ENCODE data around the gene PALD1.
"Not testable (repeated sequence)": the region's sequence is repeated elsewhere in the genome, so short reads cannot be mapped to it uniquely, and the experiment has no call there.

Gene PALD1

DNA sequence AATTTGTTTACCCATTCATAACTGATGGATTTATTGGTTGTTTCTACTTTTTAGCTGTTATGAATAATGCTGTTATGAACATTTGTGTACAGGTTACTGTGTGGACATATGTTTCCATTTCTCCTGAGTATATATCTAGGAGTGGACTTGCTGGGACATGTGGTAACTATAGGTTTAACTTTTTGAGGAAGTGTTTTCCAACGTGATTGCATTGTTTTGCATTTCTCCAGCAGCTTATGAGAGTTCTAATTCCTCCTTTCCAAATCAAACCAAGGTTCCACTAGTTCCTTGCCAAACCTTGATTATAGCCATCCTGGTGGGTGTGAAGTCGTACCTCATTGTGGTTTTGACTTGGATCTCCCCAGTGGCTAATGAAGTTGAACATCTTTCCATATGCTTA, 126.6 kb downstream of the PALD1 start:
- no peaks in the 10 kb centered on the region for H3K27me3 ChIP-seq (ENCODE audit: control insufficient read depth, insufficient read depth, low read length)

DNA sequence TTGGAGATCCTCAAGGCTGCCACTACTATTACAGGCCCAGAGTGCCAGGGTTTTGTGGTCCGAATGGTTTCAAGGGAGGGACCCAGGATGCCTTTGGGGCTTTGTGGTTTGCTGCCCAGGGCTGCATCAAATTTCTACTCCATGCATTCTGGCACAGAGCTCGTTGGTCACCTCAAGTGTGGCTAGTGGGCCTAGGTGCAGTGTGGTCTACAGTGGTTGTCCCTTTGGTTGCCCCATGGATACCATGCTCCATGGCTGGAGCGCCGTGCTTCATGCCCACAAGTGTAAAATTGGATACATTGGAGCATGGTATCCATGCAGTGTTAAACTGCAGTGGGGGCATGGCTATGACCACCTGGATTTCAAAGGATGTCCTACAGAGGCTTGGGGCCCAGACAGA, 129.4 kb downstream of the PALD1 start:
- no CpG with 5 or more reads among the region's 4 CpGs for WGBS (ENCODE audit: insufficient coverage, insufficient read length)

More for the DNA sequence above, 126.6 kb downstream of the PALD1 start:
- H3K27ac ChIP-seq (ENCODE audit: low read length) = no peak overlapping the region
- H3K4me1 ChIP-seq (ENCODE audit: control insufficient read depth, insufficient read depth, low read length) = peaks cover 1% of the 10 kb centered on the region; the same call in 1 of the 2 replicates
- H3K9me3 ChIP-seq (ENCODE audit: control insufficient read depth, insufficient read depth, low read length) = no peaks in the 10 kb centered on the region
- H3K36me3 ChIP-seq (ENCODE audit: control insufficient read depth, insufficient read depth, low read length) = no peaks in the 10 kb centered on the region
- no peak for DNase-seq (ENCODE audit: low read depth, low spot score)
- no peak overlapping the region for H3K4me3 ChIP-seq (ENCODE audit: low read length)
- WGBS (ENCODE audit: insufficient coverage, insufficient read length) = no CpG with 5 or more reads among the region's 2 CpGs

GRCh38 chr10:70613941-70614340, 135.4 kb downstream of the PALD1 start:
- DNase-seq (ENCODE audit: low read depth, low spot score) = no peak
- H3K27ac ChIP-seq (ENCODE audit: low read length) = no peak overlapping the region
- H3K27me3 ChIP-seq (ENCODE audit: control insufficient read depth, insufficient read depth, low read length) = no peaks in the 10 kb centered on the region
- no peaks in the 10 kb centered on the region for H3K9me3 ChIP-seq (ENCODE audit: control insufficient read depth, insufficient read depth, low read length)
- no CpG with 5 or more reads among the region's 2 CpGs for WGBS (ENCODE audit: insufficient coverage, insufficient read length)
- no peak overlapping the region for H3K4me3 ChIP-seq (ENCODE audit: low read length)
- no peaks in the 10 kb centered on the region for H3K4me1 ChIP-seq (ENCODE audit: control insufficient read depth, insufficient read depth, low read length)
- H3K36me3 ChIP-seq (ENCODE audit: control insufficient read depth, insufficient read depth, low read length) = no peaks in the 10 kb centered on the region

More for the DNA sequence above, 129.4 kb downstream of the PALD1 start:
- no peaks in the 10 kb centered on the region for H3K9me3 ChIP-seq (ENCODE audit: control insufficient read depth, insufficient read depth, low read length)
- H3K27me3 ChIP-seq (ENCODE audit: control insufficient read depth, insufficient read depth, low read length) = no peaks in the 10 kb centered on the region
- H3K36me3 ChIP-seq (ENCODE audit: control insufficient read depth, insufficient read depth, low read length) = no peaks in the 10 kb centered on the region
- no peak for DNase-seq (ENCODE audit: low read depth, low spot score)
- no peaks in the 10 kb centered on the region; the same call in 1 of the 2 replicates for H3K4me1 ChIP-seq (ENCODE audit: control insufficient read depth, insufficient read depth, low read length)
- H3K27ac ChIP-seq (ENCODE audit: low read length) = no peak overlapping the region
- H3K4me3 ChIP-seq (ENCODE audit: low read length) = no peak overlapping the region

- H3K4me3 ChIP-seq (ENCODE audit: low read length); DNase-seq (ENCODE audit: low read depth, low spot score); H3K36me3 ChIP-seq (ENCODE audit: control insufficient read depth, insufficient read depth, low read length); H3K4me1 ChIP-seq (ENCODE audit: control insufficient read depth, insufficient read depth, low read length); H3K9me3 ChIP-seq (ENCODE audit: control insufficient read depth, insufficient read depth, low read length); H3K27ac ChIP-seq (ENCODE audit: low read length); H3K27me3 ChIP-seq (ENCODE audit: control insufficient read depth, insufficient read depth, low read length): not testable (repeated sequence)
- WGBS (ENCODE audit: insufficient coverage, insufficient read length) = no CpG with 5 or more reads among the region's 3 CpGs
These were observed 135.8 kb downstream of the PALD1 start for GRCh38 chr10:70614364-70614763.

- no CpG with 5 or more reads among the region's 2 CpGs for WGBS (ENCODE audit: insufficient coverage, insufficient read length)
- Histone ChIP-seq H3K4me1 (ENCODE audit: control insufficient read depth, insufficient read depth, low read length) (no peaks in the 10 kb centered on the region), H3K9me3 (ENCODE audit: control insufficient read depth, insufficient read depth, low read length) (no peaks in the 10 kb centered on the region), H3K27me3 (ENCODE audit: control insufficient read depth, insufficient read depth, low read length) (no peaks in the 10 kb centered on the region), H3K27ac (ENCODE audit: low read length) (no peak overlapping the region), H3K4me3 (ENCODE audit: low read length) (no peak overlapping the region), H3K36me3 (ENCODE audit: control insufficient read depth, insufficient read depth, low read length) (no peaks in the 10 kb centered on the region)
- no peak for DNase-seq (ENCODE audit: low read depth, low spot score)
These were observed 136.6 kb downstream of the PALD1 start for GRCh38 chr10:70615211-70615610.

GRCh38 chr10:70615784-70616522, 137.4 kb downstream of the PALD1 start:
- Histone ChIP-seq H3K27ac (ENCODE audit: low read length) (no peak overlapping the region), H3K9me3 (ENCODE audit: control insufficient read depth, insufficient read depth, low read length) (no peaks in the 10 kb centered on the region), H3K36me3 (ENCODE audit: control insufficient read depth, insufficient read depth, low read length) (no peaks in the 10 kb centered on the region), H3K4me3 (ENCODE audit: low read length) (no peak overlapping the region), H3K27me3 (ENCODE audit: control insufficient read depth, insufficient read depth, low read length) (no peaks in the 10 kb centered on the region), H3K4me1 (ENCODE audit: control insufficient read depth, insufficient read depth, low read length) (no peaks in the 10 kb centered on the region)
- no peak for DNase-seq (ENCODE audit: low read depth, low spot score)
- no CpG with 5 or more reads among the region's 7 CpGs for WGBS (ENCODE audit: insufficient coverage, insufficient read length)

DNA sequence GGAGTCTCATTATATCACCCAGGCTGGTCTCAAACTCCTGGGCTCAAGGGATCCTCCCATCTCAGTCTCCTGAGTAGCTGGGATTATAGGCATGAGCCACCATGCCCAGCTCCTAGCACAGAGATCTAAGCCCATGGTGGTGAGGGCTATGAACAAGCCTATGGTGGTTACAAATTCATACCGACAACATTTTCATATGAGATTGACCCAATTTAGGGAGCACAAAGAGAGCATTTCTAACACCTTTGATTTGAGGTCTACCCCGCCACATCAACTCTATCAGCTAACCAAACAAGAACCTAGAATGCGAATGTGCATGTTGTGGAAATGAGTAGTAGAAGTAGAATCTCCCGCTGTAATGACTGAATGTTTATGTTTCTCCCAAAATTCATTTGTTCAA, 138.2 kb downstream of the PALD1 start:
- no peak for DNase-seq (ENCODE audit: low read depth, low spot score)
- no peaks in the 10 kb centered on the region for H3K4me1 ChIP-seq (ENCODE audit: control insufficient read depth, insufficient read depth, low read length)
- no peak overlapping the region for H3K4me3 ChIP-seq (ENCODE audit: low read length)
- H3K9me3 ChIP-seq (ENCODE audit: control insufficient read depth, insufficient read depth, low read length) = no peaks in the 10 kb centered on the region
- WGBS (ENCODE audit: insufficient coverage, insufficient read length) = no CpG with 5 or more reads among the region's 4 CpGs
- H3K27ac ChIP-seq (ENCODE audit: low read length) = no peak overlapping the region
- no peaks in the 10 kb centered on the region for H3K36me3 ChIP-seq (ENCODE audit: control insufficient read depth, insufficient read depth, low read length)
- no peaks in the 10 kb centered on the region for H3K27me3 ChIP-seq (ENCODE audit: control insufficient read depth, insufficient read depth, low read length)
